ENCODE results near the gene DHX30.
A peak's percentile ranks its signal among the peaks of the same experiment; 100 is the strongest.
"Not testable (repeated sequence)": the region's sequence is repeated elsewhere in the genome, so short reads cannot be mapped to it uniquely, and the experiment has no call there.

Gene DHX30

GRCh38 chr3:47803480-47804025 is 615 bp downstream of the DHX30 start:
- DNase-seq (ENCODE audit: low spot score): no peak

GRCh38 chr3:47804577-47804976 is 1.6 kb downstream of the DHX30 start:
- DNase-seq (ENCODE audit: low spot score): no peak

- DNase-seq (ENCODE audit: low spot score): no peak
These were observed 10.7 kb downstream of the DHX30 start for GRCh38 chr3:47813551-47814177.

- DNase-seq (ENCODE audit: low spot score): no peak
These were observed 14.7 kb downstream of the DHX30 start for GRCh38 chr3:47817609-47818008.

- peak; percentile 69 for DNase-seq (ENCODE audit: low spot score)
These were observed 21.9 kb downstream of the DHX30 start for GRCh38 chr3:47824541-47825473.

- no peak for DNase-seq (ENCODE audit: low spot score)
These were observed 22.7 kb downstream of the DHX30 start for GRCh38 chr3:47825590-47825989.

- not testable (repeated sequence) for DNase-seq (ENCODE audit: low spot score)
These were observed 26.5 kb downstream of the DHX30 start for GRCh38 chr3:47829482-47829881.

GRCh38 chr3:47836986-47837385 is 34.0 kb downstream of the DHX30 start:
- no peak for DNase-seq (ENCODE audit: low spot score)

GRCh38 chr3:47838503-47838902 is 35.6 kb downstream of the DHX30 start:
- DNase-seq (ENCODE audit: low spot score): no peak

- DNase-seq (ENCODE audit: low spot score): no peak
These were observed 38.9 kb downstream of the DHX30 start for GRCh38 chr3:47841786-47842349.

- no peak for DNase-seq (ENCODE audit: low spot score)
These were observed 43.4 kb downstream of the DHX30 start for GRCh38 chr3:47846186-47846879.

- DNase-seq (ENCODE audit: low spot score): no peak
These were observed 43.9 kb downstream of the DHX30 start for GRCh38 chr3:47846880-47847248.

GRCh38 chr3:47847260-47847659 is 44.3 kb downstream of the DHX30 start:
- DNase-seq (ENCODE audit: low spot score): no peak

- no peak for DNase-seq (ENCODE audit: low spot score)
These were observed 45.0 kb downstream of the DHX30 start for GRCh38 chr3:47847801-47848518.

- no peak for DNase-seq (ENCODE audit: low spot score)
These were observed 45.7 kb downstream of the DHX30 start for GRCh38 chr3:47848599-47849117.

- no peak for DNase-seq (ENCODE audit: low spot score)
These were observed 46.3 kb downstream of the DHX30 start for GRCh38 chr3:47849186-47849698.

- no peak for DNase-seq (ENCODE audit: low spot score)
These were observed 47.0 kb downstream of the DHX30 start for GRCh38 chr3:47849699-47850563.

- no peak for DNase-seq (ENCODE audit: low spot score)
These were observed 47.8 kb downstream of the DHX30 start for GRCh38 chr3:47850564-47851410.

Data from CD4-positive, alpha-beta T cell treated with Interleukin-6 at 100 ng/mL for 8 hours (primary cell).